ENCODE data around the gene SLC4A2.

GRCh38 chr7:151115836-151116418 is 56.5 kb downstream of the SLC4A2 start:
- TF ChIP-seq CSRNP3 (CRISPR knock-in tag; IDR thresholded peaks at IDR 0.05) = no peak
- no peak for TF ChIP-seq ZFP30 (CRISPR knock-in tag; IDR thresholded peaks at IDR 0.05)
- no peak for TF ChIP-seq OSR1 (CRISPR knock-in tag; IDR thresholded peaks at IDR 0.05)
- TF ChIP-seq BACH2 (CRISPR knock-in tag; IDR thresholded peaks at IDR 0.05; ENCODE audit: borderline replicate concordance) = no peak
- no peak for TF ChIP-seq TOX (CRISPR knock-in tag; IDR thresholded peaks at IDR 0.05; ENCODE audit: borderline replicate concordance)
- TF ChIP-seq ZNF565 (CRISPR knock-in tag; conservative IDR thresholded peaks at IDR 0.05; ENCODE audit: low read depth) = no peak
- no peak for TF ChIP-seq ARNTL (CRISPR knock-in tag; IDR thresholded peaks at IDR 0.05; ENCODE audit: borderline replicate concordance, low read depth)
- no peak for TF ChIP-seq ISL1 (CRISPR knock-in tag; IDR thresholded peaks at IDR 0.05)
- TF ChIP-seq PATZ1 (CRISPR knock-in tag; IDR thresholded peaks at IDR 0.05; ENCODE audit: borderline replicate concordance) = no peak
- no peak for TF ChIP-seq ZNF70 (CRISPR knock-in tag; IDR thresholded peaks at IDR 0.05)
- TF ChIP-seq CSDC2 (CRISPR knock-in tag; IDR thresholded peaks at IDR 0.05) = no peak
- no peak for TF ChIP-seq ZFP3 (CRISPR knock-in tag; IDR thresholded peaks at IDR 0.05)
- no peak for TF ChIP-seq TCF4 (CRISPR knock-in tag; IDR thresholded peaks at IDR 0.05; ENCODE audit: borderline replicate concordance)
